Measurements from ENCODE around the gene AGPAT2.

GRCh38 chr9:136659861-136660784 is 27.1 kb downstream of the AGPAT2 start:
- TF ChIP-seq CTCF (IDR thresholded peaks at IDR 0.05) (no peak), SIN3A (IDR thresholded peaks at IDR 0.05; ENCODE audit: borderline replicate concordance, insufficient read depth, low read depth, low read length) (no peak), POLR2AphosphoS5 (IDR thresholded peaks at IDR 0.05; ENCODE audit: low read depth, low read length) (no peak), TCF7L2 (IDR thresholded peaks at IDR 0.05; ENCODE audit: low read depth, low read length) (no peak)
- TF ChIP-seq, protein P1, sequence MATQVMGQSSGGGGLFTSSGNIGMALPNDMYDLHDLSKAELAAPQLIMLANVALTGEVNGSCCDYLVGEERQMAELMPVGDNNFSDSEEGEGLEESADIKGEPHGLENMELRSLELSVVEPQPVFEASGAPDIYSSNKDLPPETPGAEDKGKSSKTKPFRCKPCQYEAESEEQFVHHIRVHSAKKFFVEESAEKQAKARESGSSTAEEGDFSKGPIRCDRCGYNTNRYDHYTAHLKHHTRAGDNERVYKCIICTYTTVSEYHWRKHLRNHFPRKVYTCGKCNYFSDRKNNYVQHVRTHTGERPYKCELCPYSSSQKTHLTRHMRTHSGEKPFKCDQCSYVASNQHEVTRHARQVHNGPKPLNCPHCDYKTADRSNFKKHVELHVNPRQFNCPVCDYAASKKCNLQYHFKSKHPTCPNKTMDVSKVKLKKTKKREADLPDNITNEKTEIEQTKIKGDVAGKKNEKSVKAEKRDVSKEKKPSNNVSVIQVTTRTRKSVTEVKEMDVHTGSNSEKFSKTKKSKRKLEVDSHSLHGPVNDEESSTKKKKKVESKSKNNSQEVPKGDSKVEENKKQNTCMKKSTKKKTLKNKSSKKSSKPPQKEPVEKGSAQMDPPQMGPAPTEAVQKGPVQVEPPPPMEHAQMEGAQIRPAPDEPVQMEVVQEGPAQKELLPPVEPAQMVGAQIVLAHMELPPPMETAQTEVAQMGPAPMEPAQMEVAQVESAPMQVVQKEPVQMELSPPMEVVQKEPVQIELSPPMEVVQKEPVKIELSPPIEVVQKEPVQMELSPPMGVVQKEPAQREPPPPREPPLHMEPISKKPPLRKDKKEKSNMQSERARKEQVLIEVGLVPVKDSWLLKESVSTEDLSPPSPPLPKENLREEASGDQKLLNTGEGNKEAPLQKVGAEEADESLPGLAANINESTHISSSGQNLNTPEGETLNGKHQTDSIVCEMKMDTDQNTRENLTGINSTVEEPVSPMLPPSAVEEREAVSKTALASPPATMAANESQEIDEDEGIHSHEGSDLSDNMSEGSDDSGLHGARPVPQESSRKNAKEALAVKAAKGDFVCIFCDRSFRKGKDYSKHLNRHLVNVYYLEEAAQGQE (IDR thresholded peaks at IDR 0.05; ENCODE audit: insufficient read depth in 1 of 2, low read depth in 2 of 2, low read length in 1 of 2) = no peak
